KOPT-K1 (cell line): ENCODE data around the gene PTPRM.

Experiments
- H3K27ac ChIP-seq: fragments of 200-600 bp; sonication (generic); 2 replicates; pipeline ENCODE4 v1.5.1; 2016; ENCODE audit warnings: antibody characterized with exemption, mild to moderate bottlenecking, low read depth, low read length; ENCODE audit not compliant: poor library complexity, severe bottlenecking
- H3K36me3 ChIP-seq: fragments of 200-600 bp; sonication (generic); 2 replicates; pipeline ENCODE4 v1.5.1; 2017; ENCODE audit warnings: antibody characterized with exemption, mild to moderate bottlenecking, low read length, moderate library complexity; ENCODE audit not compliant: insufficient read depth
- H3K9me3 ChIP-seq: fragments of 200-600 bp; sonication (generic); 2 replicates; pipeline ENCODE4 v1.5.1; 2017; ENCODE audit warnings: antibody characterized with exemption, low read length, mild to moderate bottlenecking; ENCODE audit not compliant: insufficient read depth, poor library complexity, severe bottlenecking

The PTPRM gene

GRCh38 chr18:7558769-7559168, 8.3 kb upstream of the PTPRM start:
- no peak overlapping the region for H3K27ac ChIP-seq
- H3K9me3 ChIP-seq: no peaks in the 10 kb centered on the region
- H3K36me3 ChIP-seq: no peaks in the 10 kb centered on the region

- no peaks in the 10 kb centered on the region for H3K36me3 ChIP-seq
- H3K9me3 ChIP-seq: no peaks in the 10 kb centered on the region
- no peak overlapping the region for H3K27ac ChIP-seq
Observed at GRCh38 chr18:7559709-7560319, 7.3 kb upstream of the PTPRM start.

- Histone ChIP-seq H3K36me3 (no peaks in the 10 kb centered on the region), H3K9me3 (no peaks in the 10 kb centered on the region), H3K27ac (no peak overlapping the region)
Observed at GRCh38 chr18:7561909-7562460, 5.1 kb upstream of the PTPRM start.

- Histone ChIP-seq H3K36me3 (no peaks in the 10 kb centered on the region), H3K27ac (no peak overlapping the region), H3K9me3 (no peaks in the 10 kb centered on the region)
Observed at GRCh38 chr18:7562491-7562890, 4.6 kb upstream of the PTPRM start.

- no peaks in the 10 kb centered on the region for H3K9me3 ChIP-seq
Observed at GRCh38 chr18:7565677-7566076, 1.4 kb upstream of the PTPRM start.

GRCh38 chr18:7566244-7566566, 911 bp upstream of the PTPRM start:
- Histone ChIP-seq H3K27ac (no peak overlapping the region), H3K36me3 (no peaks in the 10 kb centered on the region), H3K9me3 (no peaks in the 10 kb centered on the region)

More at GRCh38 chr18:7565677-7566076, 1.4 kb upstream of the PTPRM start:
- Histone ChIP-seq H3K27ac (no peak overlapping the region), H3K36me3 (no peaks in the 10 kb centered on the region)

GRCh38 chr18:7567474-7568425, 634 bp downstream of the PTPRM start:
- Histone ChIP-seq H3K36me3 (no peaks in the 10 kb centered on the region), H3K9me3 (no peaks in the 10 kb centered on the region), H3K27ac (no peak overlapping the region)

- Histone ChIP-seq H3K36me3 (no peaks in the 10 kb centered on the region), H3K27ac (no peak overlapping the region), H3K9me3 (no peaks in the 10 kb centered on the region)
Observed at GRCh38 chr18:7568426-7568825, 1.3 kb downstream of the PTPRM start.

GRCh38 chr18:7571626-7572025, 4.5 kb downstream of the PTPRM start:
- Histone ChIP-seq H3K36me3 (no peaks in the 10 kb centered on the region), H3K27ac (no peak overlapping the region), H3K9me3 (no peaks in the 10 kb centered on the region)

- no peak overlapping the region for H3K27ac ChIP-seq
Observed at GRCh38 chr18:7572822-7573221, 5.7 kb downstream of the PTPRM start.

GRCh38 chr18:7575465-7576028, 8.4 kb downstream of the PTPRM start:
- no peaks in the 10 kb centered on the region for H3K9me3 ChIP-seq
- H3K36me3 ChIP-seq: no peaks in the 10 kb centered on the region
- no peak overlapping the region for H3K27ac ChIP-seq

More at GRCh38 chr18:7572822-7573221, 5.7 kb downstream of the PTPRM start:
- Histone ChIP-seq H3K9me3 (no peaks in the 10 kb centered on the region), H3K36me3 (no peaks in the 10 kb centered on the region)

- no peaks in the 10 kb centered on the region for H3K9me3 ChIP-seq
- H3K27ac ChIP-seq: no peak overlapping the region
Observed at GRCh38 chr18:7576077-7576476, 9.0 kb downstream of the PTPRM start.

GRCh38 chr18:7576685-7577084, 9.6 kb downstream of the PTPRM start:
- H3K36me3 ChIP-seq: no peaks in the 10 kb centered on the region
- no peaks in the 10 kb centered on the region for H3K9me3 ChIP-seq
- H3K27ac ChIP-seq: no peak overlapping the region

More at GRCh38 chr18:7576077-7576476, 9.0 kb downstream of the PTPRM start:
- H3K36me3 ChIP-seq: no peaks in the 10 kb centered on the region

GRCh38 chr18:7577706-7578105, 10.6 kb downstream of the PTPRM start:
- Histone ChIP-seq H3K9me3 (no peaks in the 10 kb centered on the region), H3K36me3 (no peaks in the 10 kb centered on the region), H3K27ac (no peak overlapping the region)

GRCh38 chr18:7579176-7579917, 12.2 kb downstream of the PTPRM start:
- Histone ChIP-seq H3K27ac (no peak overlapping the region), H3K9me3 (no peaks in the 10 kb centered on the region), H3K36me3 (no peaks in the 10 kb centered on the region)
